PFSK-1 (cell line): ENCODE results near the gene HOXA3.

Experiments
- FOXP2 ChIP-seq: optimal IDR thresholded peaks from 2 replicates; pipeline ENCODE3; 2011; ENCODE audit warnings: borderline replicate concordance, control low read depth, inconsistent platforms; ENCODE audit not compliant: insufficient read depth; ENCODE audit errors: extremely low read length, extremely low read depth
- POLR2AphosphoS5 ChIP-seq: IDR thresholded peaks from 2 replicates; pipeline ENCODE4 v1.6.1; 2012; ENCODE audit warnings: low read depth, mild to moderate bottlenecking, control low read depth, low read length, moderate library complexity
- REST ChIP-seq, 2 experiments: IDR thresholded peaks; 2 replicates each; pipeline versions ENCODE4 v1.6.1 to v1.8.0; 2011 to 2012; ENCODE audit warnings: low read depth in 2 of 2, low read length in 2 of 2, control low read depth in 1 of 2, inconsistent platforms in 1 of 2, mild to moderate bottlenecking in 1 of 2, moderate library complexity in 1 of 2; ENCODE audit not compliant: insufficient read depth in 1 of 2
- SIN3A ChIP-seq: IDR thresholded peaks from 2 replicates; pipeline ENCODE4 v1.6.1; 2012; ENCODE audit warnings: mild to moderate bottlenecking, low read length, moderate library complexity, borderline replicate concordance; ENCODE audit not compliant: insufficient read depth
- TAF1 ChIP-seq: IDR thresholded peaks from 2 replicates; pipeline ENCODE4 v1.6.1; 2012; ENCODE audit warnings: low read length, control low read depth, borderline replicate concordance; ENCODE audit not compliant: insufficient read depth

HOXA3 gene

GRCh38 chr7:27083646-27084045 lies 68.7 kb downstream of the HOXA3 start:
- TF ChIP-seq REST (IDR thresholded peaks at IDR 0.05; ENCODE audit: insufficient read depth in 1 of 2, low read depth in 2 of 2, low read length in 2 of 2) (no peak), SIN3A (no peak), POLR2AphosphoS5 (no peak), TAF1 (no peak), FOXP2 (no peak)

GRCh38 chr7:27082171-27082570 lies 70.2 kb downstream of the HOXA3 start:
- TF ChIP-seq POLR2AphosphoS5 (no peak), SIN3A (no peak), FOXP2 (no peak), REST (IDR thresholded peaks at IDR 0.05; ENCODE audit: insufficient read depth in 1 of 2, low read depth in 2 of 2, low read length in 2 of 2) (no peak), TAF1 (no peak)

GRCh38 chr7:27080844-27081436 lies 71.4 kb downstream of the HOXA3 start:
- TF ChIP-seq FOXP2 (no peak), REST (IDR thresholded peaks at IDR 0.05; ENCODE audit: insufficient read depth in 1 of 2, low read depth in 2 of 2, low read length in 2 of 2) (no peak), SIN3A (no peak), POLR2AphosphoS5 (no peak), TAF1 (no peak)

- TF ChIP-seq TAF1 (no peak), POLR2AphosphoS5 (no peak)
Observed at GRCh38 chr7:27079234-27079975, 73.0 kb downstream of the HOXA3 start.

GRCh38 chr7:27078616-27079233 lies 73.7 kb downstream of the HOXA3 start:
- TF ChIP-seq TAF1: no peak
- TF ChIP-seq FOXP2: no peak
- TF ChIP-seq REST (IDR thresholded peaks at IDR 0.05; ENCODE audit: insufficient read depth in 1 of 2, low read depth in 2 of 2, low read length in 2 of 2): no peak
- no peak for TF ChIP-seq POLR2AphosphoS5
- no peak for TF ChIP-seq SIN3A
